Effector CD4-positive, alpha-beta T cell (primary cell): ENCODE measurements around the gene CHST15.

Experiments
- DNase-seq: peaks from one replicate; pipeline ENCODE4 v3.0.0-alpha.2; 2020

CHST15 gene

DNA sequence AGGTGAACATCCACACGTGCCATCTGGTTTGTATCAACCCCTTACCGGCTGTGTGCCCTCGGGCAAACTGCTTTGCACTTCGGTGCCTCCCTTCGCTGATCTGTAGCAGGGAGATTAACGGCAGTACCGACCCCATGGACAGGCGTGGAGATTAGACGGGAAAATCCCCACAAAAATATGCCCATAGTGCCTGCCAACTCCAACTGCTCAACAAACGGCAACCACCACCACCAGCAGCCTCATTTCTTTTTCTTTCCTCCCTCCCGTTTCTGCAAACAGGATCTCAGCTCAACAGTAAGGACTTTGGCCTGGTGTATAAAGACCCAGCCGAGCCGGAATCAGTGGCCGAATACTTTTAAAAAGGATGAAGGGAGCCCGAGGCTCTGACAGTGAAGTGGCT lies 31.0 kb downstream of the CHST15 start:
- DNase-seq, result no peak

- DNase-seq, result no peak
Observed at GRCh38 chr10:124061030-124061429, 32.4 kb downstream of the CHST15 start.

GRCh38 chr10:124060148-124060720 lies 33.2 kb downstream of the CHST15 start:
- no peak for DNase-seq

DNA sequence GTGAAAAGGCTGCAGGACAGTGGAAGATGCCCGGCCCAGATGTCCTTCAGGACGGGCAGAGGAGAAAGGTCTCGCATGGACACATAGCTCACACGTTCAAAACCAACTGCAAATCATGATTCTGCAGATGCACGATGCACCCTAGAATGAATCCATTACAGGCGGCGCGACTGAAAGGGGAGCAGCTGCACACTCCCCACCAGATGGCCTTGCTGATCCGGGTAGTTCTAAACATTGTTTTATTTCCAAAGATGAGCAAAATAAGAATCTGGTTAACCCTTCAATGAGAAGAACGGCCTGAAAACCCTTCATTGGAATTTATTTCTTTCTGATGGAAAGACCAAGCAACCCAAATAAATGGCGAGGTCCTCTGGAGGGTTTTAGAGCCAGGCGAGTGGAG lies 33.8 kb downstream of the CHST15 start:
- DNase-seq, result no peak

DNA sequence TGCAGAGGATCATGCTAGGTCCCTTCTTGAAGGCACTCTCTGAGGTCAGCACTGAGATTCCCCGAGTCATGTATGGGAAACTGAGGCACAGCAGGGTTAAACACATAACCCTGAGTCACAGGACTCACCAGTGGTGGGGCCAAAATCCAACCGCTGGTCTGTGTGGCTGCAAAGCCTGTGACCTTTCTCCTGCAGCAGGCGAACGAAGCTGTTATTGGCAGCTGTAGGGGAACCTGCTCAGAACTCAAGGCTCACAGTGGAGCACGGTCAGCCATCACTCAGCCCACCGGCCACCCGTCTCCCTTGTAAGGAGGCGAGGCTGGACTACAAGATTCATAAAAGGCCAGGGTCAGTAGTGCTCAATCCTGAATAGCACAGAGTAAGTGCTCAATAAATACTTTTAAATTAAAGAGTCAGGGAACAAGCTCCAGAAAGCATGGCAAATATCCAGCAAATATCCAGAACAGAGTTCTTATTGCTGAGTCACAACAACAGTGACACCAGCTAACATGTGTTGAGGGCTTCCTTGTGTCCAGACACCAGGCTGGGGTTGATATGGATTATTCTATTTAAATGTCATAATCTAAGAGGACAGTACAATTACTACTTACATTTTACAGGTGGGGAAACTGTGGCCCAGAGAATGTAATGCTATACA lies 34.9 kb downstream of the CHST15 start:
- no peak for DNase-seq

DNA sequence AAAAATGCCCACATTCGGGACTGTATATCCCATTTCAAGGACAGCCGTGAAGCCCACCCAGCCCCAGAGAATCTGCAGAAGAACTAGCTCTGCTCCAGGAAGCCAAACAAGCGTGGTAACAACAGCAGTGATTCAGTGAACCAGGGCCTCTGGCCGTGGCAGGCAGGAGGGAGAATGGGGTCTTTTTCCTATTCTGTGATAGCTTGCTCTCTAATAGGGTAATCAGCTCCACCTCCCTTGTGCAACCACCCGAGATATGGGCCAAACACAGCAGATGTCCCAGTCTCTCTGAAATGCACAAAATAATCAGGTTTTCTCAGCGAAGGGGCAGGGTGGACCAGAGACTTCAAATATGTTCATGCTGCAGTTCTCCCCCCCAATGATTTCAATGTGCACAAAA lies 35.8 kb downstream of the CHST15 start:
- DNase-seq, result no peak

- no peak for DNase-seq
Observed at GRCh38 chr10:124056337-124056980, 36.9 kb downstream of the CHST15 start.

- DNase-seq, result no peak
Observed at GRCh38 chr10:124053971-124054370, 39.4 kb downstream of the CHST15 start.

DNA sequence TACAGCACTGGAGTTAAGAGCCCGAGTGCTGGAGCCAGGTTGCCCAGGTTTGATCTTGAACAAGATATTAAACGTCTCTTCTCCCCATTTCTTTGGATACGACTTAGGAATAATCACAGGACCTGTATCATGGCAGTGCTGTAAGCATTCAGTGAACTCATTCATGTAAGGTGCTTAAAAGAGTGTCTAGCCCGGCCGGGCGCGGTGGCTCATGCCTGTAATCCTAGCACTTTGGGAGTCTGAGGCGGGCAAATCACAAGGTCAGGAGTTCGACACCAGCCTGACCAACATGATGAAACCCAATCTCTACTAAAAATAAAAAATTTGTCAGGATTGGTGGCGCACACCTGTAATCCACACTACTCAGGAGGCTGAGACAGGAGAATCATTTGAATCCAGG lies 40.8 kb downstream of the CHST15 start:
- DNase-seq, result no peak

GRCh38 chr10:124050021-124051015 lies 43.1 kb downstream of the CHST15 start:
- DNase-seq, result no peak

GRCh38 chr10:124049484-124049883 lies 43.9 kb downstream of the CHST15 start:
- DNase-seq, result no peak

DNA sequence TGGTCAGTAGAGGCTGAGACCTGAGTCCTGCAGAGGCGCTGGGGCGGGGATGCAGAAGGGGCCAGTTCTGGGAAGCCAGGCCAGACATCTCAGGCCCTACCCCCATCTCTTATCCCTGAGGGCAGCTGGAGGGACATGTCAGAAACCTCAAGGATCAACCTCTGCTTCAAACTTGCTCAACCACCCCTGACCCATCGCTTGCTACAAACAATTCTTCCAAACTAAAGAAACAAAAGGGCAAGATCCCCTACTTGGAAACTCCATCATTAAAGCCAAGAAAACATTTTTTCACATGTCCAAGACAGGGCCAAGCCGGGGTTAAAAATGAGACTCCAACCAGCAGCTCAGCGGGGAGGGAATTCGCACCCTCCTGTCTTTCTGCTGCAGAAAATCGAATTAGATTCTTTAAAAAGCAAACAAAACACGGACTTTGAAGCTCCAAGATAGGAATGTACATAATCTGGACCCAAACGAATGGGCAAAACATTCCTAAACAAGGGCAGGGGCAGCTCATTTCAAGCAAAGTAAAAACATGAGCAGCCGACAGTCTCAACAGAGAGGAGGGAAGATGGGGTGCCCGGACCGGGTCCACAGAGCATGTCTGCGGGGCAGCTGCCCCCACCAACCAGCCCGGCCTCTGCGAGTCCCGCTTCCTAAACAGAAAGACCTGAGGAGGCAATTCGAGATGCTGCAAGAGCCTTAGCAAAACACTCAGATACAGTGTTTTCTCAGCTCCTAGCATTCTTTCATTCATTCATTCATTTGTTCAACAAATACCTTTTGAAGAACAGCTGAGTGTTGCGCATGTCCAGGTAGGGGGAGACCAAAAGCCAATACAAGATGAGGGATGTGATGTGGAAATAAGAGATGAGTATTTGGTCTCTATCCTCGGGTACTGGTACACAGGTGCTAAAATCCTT lies 44.8 kb downstream of the CHST15 start:
- DNase-seq, result no peak

- no peak for DNase-seq
Observed at GRCh38 chr10:124047427-124048152, 45.8 kb downstream of the CHST15 start.

DNA sequence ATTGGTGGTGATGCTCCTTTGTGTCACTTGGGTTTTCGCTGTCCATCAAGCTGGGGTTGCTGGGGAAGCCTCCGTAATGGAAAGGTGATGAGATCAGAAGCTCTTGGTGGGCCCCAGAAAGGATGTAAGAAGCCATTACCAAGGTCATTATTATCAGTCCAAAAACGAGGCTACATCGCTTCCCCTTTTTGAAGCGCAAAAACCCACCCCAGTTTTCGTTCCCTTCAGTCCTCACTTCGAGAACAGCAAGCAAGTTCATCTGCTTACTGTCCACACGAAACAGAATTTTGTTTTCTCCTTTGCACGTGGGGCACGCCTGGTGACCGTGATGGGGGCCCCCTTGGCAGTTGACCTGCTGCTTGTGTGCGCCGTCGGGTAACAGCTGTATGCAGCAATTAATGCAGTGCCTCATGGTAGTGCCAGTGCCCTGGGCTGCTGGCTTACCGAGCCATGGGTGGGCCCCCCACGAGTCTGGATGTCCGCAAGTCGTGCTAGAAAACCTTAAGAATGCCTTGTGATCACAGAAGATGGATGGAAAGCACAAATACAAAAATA lies 47.5 kb downstream of the CHST15 start:
- DNase-seq, result no peak

GRCh38 chr10:124045276-124045675 lies 48.1 kb downstream of the CHST15 start:
- no peak for DNase-seq

DNA sequence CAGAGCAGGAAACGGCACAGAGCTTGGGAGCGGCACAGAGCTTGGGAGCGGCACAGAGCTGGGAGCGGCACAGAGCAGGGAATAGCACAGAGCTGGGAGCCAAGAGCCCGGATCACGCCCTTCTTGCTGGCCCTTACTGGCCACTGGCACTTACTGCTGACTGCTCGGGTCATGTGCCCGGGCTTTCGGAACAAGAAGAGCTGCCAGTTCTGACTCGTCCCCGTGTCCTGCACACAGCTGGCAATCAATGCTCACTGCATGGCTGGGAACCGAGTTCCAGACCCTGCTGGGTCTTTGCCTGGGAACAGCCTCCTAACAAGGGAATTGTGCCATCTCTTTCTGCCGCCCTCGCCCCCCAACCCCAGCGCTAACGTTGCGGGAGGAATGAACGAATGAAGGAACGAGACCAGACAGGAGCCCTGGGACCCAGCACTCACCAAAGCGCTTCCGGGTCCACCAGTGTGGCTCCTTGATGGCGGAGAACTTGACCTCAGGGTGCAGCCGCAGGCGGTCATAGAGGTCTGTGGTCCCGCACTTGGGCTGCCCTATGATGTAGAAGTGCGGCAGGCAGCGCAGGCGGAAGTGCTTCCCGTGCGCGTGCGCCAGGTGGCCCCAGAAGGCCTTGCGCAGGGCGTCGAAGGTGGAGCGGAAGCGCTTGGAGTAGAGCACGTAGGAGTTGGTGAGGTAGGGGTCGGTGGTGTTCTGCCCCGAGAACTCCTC lies 49.1 kb downstream of the CHST15 start:
- DNase-seq, result no peak

DNA sequence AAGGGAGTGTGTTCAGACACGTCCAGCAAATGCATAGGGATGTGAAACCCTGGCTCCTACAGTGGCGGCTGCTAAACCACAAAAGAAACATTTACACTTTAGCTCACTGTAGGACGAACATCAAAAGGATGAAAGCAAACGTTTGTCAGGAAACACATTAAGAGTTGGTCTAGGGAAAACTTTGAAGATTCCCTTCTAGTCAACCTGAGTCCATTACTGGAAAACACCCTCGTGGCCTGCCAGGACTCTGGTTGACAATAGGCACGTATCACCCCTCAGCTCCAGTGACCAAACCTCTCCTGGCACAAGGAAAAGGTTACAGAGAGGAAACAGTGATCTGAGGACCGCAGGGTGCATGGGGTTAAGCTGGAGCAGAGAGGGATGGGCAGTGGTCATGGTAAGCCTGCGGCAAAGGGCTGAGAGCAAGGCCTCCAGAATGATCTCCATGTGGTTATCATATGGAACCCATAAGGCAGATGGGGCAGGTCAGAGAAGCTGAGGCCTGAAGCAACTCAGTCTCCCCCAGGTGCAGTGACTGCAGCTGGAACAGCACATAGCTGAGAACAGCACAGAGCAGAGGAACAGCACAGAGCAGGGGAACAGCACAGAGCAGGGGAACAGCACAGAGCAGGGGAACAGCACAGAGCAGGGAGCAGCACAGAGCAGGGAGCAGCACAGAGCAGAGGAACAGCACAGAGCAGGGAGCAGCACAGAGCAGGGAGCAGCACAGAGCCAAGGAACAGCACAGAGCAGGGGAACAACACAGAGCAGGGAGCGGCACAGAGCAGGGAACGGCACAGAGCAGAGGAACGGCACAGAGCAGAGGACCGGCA lies 49.9 kb downstream of the CHST15 start:
- DNase-seq, result no peak

DNA sequence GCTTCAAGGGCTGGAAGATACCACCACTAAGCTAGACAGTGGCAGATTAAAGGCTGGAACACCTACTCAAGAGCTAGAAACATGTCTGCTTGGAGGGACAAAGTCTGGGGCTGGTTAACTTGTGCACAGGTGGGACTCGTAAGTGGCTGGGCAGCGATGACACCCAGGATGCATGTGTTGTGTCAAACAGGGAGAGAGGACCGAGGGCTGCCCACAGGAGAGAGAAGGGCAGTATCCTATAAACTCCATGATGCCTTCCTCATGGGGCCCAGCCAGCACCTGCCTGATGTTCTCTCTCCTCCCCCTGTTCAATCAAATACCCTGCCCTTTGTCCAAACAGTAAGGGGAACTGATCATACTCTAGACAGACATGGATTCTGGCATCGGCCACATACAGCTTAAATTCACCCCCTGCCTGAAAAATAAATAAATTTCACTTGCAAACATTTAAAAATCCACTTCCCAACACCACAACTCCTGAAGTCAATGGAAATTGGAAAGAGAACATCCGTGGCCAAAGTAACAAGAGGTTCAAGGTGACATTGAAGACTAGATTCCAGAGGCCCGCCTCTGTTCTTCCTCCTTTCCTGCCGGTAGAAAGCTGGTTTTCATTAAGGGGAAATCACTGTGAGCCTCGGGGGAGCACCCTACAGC lies 50.6 kb downstream of the CHST15 start:
- no peak for DNase-seq
